Left ventricle myocardium superior (tissue), 1 donor: ENCODE measurements around the gene GIMAP7. TPM values are rescaled to one million over a fixed set of nuclear protein-coding genes. Genes with fewer than 3 reads are reported as not detected.

Experiments
- ATAC-seq: fragments of 200-7000 bp; cut with Tn5 transposase; one replicate; pipeline ENCODE4 v1.9.1; 2020; ENCODE audit warnings: mild to moderate bottlenecking, moderate library complexity
- DNase-seq: peaks from one replicate; pipeline ENCODE4 v3.0.0-alpha.2; 2020
- intact Hi-C: fragments of 100-400 bp; cut with micrococcal nuclease; formaldehyde crosslinking; loops from one replicate; pipeline ENCODE4 v1.11.0; 2022
- total RNA-seq: library from RNA; stranded (reverse); fragmentation: NEBNext Ultra II Directional; extraction: Animal tissue kit (Norgen Biotek cat#: 25700); gene quantifications from one replicate; pipeline ENCODE4 v1.2.1, GENCODE V29; 2021
- donor health status: DM: no; HTN: yes; CAD: no; lungs with severe emphysema.

The GIMAP7 gene
- total RNA-seq, 1 donor from 2014 or later = 24.1 TPM

- no peak for DNase-seq
Measured at GRCh38 chr7:150567169-150567568, 52.5 kb downstream of the GIMAP7 start, which contains the start of gene GIMAP4. GIMAP4 (plus strand) TSS chr7:150567390; CDS start chr7:150569902, 2,512 bp downstream.

GRCh38 chr7:150567871-150568301, 53.2 kb downstream of the GIMAP7 start:
- ATAC-seq = peak; percentile 28
- intact Hi-C loops = no loop called here
- no peak for DNase-seq

More at GRCh38 chr7:150567169-150567568, 52.5 kb downstream of the GIMAP7 start, which contains the start of gene GIMAP4:
- intact Hi-C loops = no loop called here
- peak; percentile 80 for ATAC-seq

GRCh38 chr7:150568714-150569113, 54.0 kb downstream of the GIMAP7 start:
- ATAC-seq (peak; percentile 51), DNase-seq (no peak)
- intact Hi-C loops = no loop called here

GRCh38 chr7:150569245-150569955, 54.7 kb downstream of the GIMAP7 start:
- ATAC-seq (peak; percentile 28), DNase-seq (no peak)
- intact Hi-C loops = no loop called here

Other genes with a start within 250 kb of the GIMAP7 start
- gene LRRC61, start 191.5 kb upstream of the GIMAP7 start, total RNA-seq = 3.7 TPM
- gene ACTR3C, start 191.3 kb upstream of the GIMAP7 start, total RNA-seq = 4.0 TPM
- gene RARRES2, start 173.2 kb upstream of the GIMAP7 start, total RNA-seq = 18.7 TPM
- gene REPIN1, start 146.1 kb upstream of the GIMAP7 start, total RNA-seq = 131 TPM
- 3.0 TPM for gene ZNF775, start 135.5 kb upstream of the GIMAP7 start, total RNA-seq
- 16.2 TPM for gene GIMAP8, start 64.2 kb upstream of the GIMAP7 start, total RNA-seq
- 40.2 TPM for gene GIMAP4, start 52.5 kb downstream of the GIMAP7 start, total RNA-seq
- 31.5 TPM for gene GIMAP6, start 117.5 kb downstream of the GIMAP7 start, total RNA-seq
- gene GIMAP2, start 170.8 kb downstream of the GIMAP7 start, total RNA-seq = 6.9 TPM
- 6.7 TPM for gene GIMAP1, start 201.7 kb downstream of the GIMAP7 start, total RNA-seq
- gene GIMAP5, start 222.5 kb downstream of the GIMAP7 start, total RNA-seq = 9.8 TPM